GM10266 (cell line): ENCODE measurements around the gene SRMS.

Experiments
- DNase-seq: peaks from one replicate; pipeline ENCODE4 v3.0.0; 2012; ENCODE audit errors: extremely low spot score
- TF ChIP-seq, protein P1 (sequence below): IDR thresholded peaks from 2 replicates; pipeline ENCODE4 v1.5.1; 2012; ENCODE audit warnings: mild to moderate bottlenecking, low read depth; ENCODE audit not compliant: control insufficient read depth, insufficient read depth; ENCODE audit errors: missing control alignments

Gene SRMS

GRCh38 chr20:63567386-63568169, 20.0 kb upstream of the SRMS start:
- DNase-seq: peak; percentile 80
- TF ChIP-seq, protein P1, sequence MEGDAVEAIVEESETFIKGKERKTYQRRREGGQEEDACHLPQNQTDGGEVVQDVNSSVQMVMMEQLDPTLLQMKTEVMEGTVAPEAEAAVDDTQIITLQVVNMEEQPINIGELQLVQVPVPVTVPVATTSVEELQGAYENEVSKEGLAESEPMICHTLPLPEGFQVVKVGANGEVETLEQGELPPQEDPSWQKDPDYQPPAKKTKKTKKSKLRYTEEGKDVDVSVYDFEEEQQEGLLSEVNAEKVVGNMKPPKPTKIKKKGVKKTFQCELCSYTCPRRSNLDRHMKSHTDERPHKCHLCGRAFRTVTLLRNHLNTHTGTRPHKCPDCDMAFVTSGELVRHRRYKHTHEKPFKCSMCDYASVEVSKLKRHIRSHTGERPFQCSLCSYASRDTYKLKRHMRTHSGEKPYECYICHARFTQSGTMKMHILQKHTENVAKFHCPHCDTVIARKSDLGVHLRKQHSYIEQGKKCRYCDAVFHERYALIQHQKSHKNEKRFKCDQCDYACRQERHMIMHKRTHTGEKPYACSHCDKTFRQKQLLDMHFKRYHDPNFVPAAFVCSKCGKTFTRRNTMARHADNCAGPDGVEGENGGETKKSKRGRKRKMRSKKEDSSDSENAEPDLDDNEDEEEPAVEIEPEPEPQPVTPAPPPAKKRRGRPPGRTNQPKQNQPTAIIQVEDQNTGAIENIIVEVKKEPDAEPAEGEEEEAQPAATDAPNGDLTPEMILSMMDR: no peak

DNA sequence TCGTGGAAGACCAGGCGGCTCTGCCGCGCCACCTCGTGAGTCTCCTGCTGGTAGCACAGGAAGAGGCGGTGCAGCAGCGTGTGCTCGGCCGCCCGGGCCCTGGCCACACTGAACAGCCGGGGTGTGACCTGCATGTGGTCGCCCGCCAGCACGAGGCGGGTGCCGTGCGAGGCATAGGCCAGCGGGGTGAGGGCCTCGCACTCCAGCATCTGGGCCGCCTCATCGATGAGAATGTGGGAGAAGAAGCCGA, 19.5 kb upstream of the SRMS start:
- DNase-seq: no peak
- TF ChIP-seq, protein P1: no peak

DNA sequence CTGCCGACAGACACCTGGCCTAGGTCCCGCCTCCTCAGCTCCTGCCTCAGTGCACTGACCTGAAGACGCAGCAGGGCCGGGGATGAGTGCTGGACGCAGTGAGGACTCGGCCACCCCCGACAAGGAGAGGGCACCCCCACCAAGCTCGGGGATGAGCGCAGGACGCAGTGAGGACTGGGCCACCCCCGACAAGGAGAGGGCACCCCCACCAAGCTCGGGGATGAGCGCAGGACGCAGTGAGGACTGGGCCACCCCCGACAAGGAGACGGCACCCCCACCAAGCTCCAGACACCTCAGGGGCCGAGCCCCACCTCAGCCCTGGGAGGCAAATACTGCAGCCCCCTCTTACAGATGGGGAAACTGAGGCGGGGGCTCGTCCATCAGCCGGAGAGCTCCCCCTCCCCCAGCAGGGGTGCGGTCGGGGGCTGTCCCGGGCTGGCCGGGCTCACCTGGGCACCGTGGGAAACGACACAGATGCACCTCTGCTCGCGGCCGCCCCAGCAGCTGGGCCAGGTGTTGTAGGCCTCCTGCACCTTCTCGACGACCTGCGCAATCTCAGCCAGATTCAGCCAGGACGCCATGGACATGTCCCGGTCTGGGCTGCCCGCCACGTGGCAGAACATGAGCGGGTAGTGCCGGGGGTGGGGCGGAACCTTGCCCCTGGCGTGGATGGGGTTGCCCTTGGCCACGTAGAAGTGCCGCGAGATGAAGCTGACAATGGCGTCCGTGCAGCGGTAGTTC, 19.0 kb upstream of the SRMS start:
- TF ChIP-seq, protein P1: no peak
- DNase-seq: no peak

DNA sequence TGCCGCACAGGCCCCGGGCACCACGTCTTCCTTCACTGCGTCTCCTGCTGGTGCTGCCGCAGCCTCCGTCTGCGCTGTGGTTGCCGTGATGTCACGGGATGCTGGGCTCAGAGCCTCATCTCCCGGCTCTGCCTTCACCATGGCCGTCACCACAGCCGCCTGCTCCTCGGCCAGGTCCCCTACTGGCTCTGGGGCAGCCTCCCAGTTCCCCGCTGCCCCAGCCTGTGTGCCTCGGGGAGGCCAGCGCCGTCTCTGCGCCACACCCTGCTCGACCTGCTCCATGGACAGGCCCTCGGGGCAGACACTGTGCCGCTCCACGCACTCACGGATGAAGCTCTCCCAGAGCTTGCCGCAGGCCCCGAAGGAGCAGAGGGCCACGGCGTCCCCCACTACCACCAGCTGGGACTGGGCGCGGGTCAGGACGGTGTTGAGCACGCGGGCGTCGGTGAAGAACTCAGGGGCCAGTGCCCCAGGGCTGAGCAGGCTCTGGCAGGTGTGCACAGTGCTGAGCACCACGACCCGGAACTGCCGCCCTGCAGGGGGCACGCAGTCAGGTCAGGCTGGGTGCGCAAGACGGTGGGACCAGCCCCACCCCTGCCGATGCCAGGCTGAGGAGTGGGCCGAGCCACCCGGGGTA, 18.3 kb upstream of the SRMS start:
- no peak for DNase-seq
- TF ChIP-seq, protein P1: no peak

- TF ChIP-seq, protein P1: no peak
- no peak for DNase-seq
Measured at GRCh38 chr20:63565021-63565698, 17.6 kb upstream of the SRMS start.

GRCh38 chr20:63564036-63564810, 16.7 kb upstream of the SRMS start:
- DNase-seq: no peak
- TF ChIP-seq, protein P1: no peak
